Breast epithelium (tissue), 3 donors: ENCODE measurements around the gene POLDIP3.

Source experiments
- CTCF ChIP-seq, 3 donors: fragments of 450-650 bp; IDR thresholded peaks; one replicate each; pipeline ENCODE4 v1.5.1; 2016 to 2017; ENCODE audit warnings: antibody characterized with exemption in 3 of 3, mild to moderate bottlenecking in 3 of 3, moderate library complexity in 3 of 3
- POLR2A ChIP-seq: fragments of 450-650 bp; IDR thresholded peaks from one replicate; pipeline ENCODE4 v1.6.1; 2016; ENCODE audit warnings: antibody characterized with exemption, mild to moderate bottlenecking, moderate library complexity
- POLR2AphosphoS5 ChIP-seq, 3 donors: sonication (generic); formaldehyde crosslinking; IDR thresholded peaks; one replicate each; pipeline ENCODE4 v1.6.1; 2017; ENCODE audit warnings: antibody characterized with exemption in 3 of 3

GRCh38 chr22:42614312-42615091 lies at the start of gene POLDIP3:
- peak; percentile 24 to 59 (median 40) for TF ChIP-seq CTCF (IDR thresholded peaks at IDR 0.05)
- TF ChIP-seq POLR2A: peak; percentile 59
- peak in 2 of 3 donors; percentile 62 to 85 for TF ChIP-seq POLR2AphosphoS5 (IDR thresholded peaks at IDR 0.05)
